HEK293T (cell line): Measurements from ENCODE around the gene MICAL1.

Experiments
- CTCF ChIA-PET: fragments of 350-600 bp; formaldehyde crosslinking; extraction: SDS; loops from one replicate; lab custom pipeline; 2021; ENCODE audit warnings: antibody characterized with exemption, inconsistent platforms; lab: Yijun Ruan, JAX
- POLR2A ChIA-PET: fragments of 350-600 bp; formaldehyde crosslinking; extraction: SDS; loops from one replicate; lab custom pipeline; 2020; ENCODE audit warnings: antibody characterized with exemption, inconsistent platforms; lab: Yijun Ruan, JAX
- DNase-seq: peaks from one replicate; pipeline ENCODE4 v3.0.0; 2012; ENCODE audit warnings: mixed read lengths; ENCODE audit errors: extremely low spot score
- ARNT ChIP-seq: fragments of 450-650 bp; IDR thresholded peaks from 2 replicates; pipeline ENCODE4 v1.6.1; 2017; ENCODE audit warnings: mild to moderate bottlenecking
- BHLHE40 ChIP-seq: fragments of 450-650 bp; IDR thresholded peaks from 2 replicates; pipeline ENCODE4 v1.6.1; 2016; ENCODE audit warnings: mild to moderate bottlenecking, moderate library complexity, borderline replicate concordance
- CTBP1 ChIP-seq: fragments of 450-650 bp; IDR thresholded peaks from 2 replicates; pipeline ENCODE4 v1.6.1; 2016; ENCODE audit warnings: borderline replicate concordance
- ELF4 ChIP-seq: fragments of 450-650 bp; IDR thresholded peaks from 2 replicates; pipeline ENCODE4 v1.6.1; 2017; ENCODE audit warnings: antibody characterized with exemption
- FOXA1 ChIP-seq: fragments of 450-650 bp; IDR thresholded peaks from 2 replicates; pipeline ENCODE4 v1.6.1; 2016; ENCODE audit warnings: mild to moderate bottlenecking
- FOXK2 ChIP-seq: fragments of 450-650 bp; IDR thresholded peaks from 2 replicates; pipeline ENCODE4 v1.6.1; 2016; ENCODE audit warnings: mild to moderate bottlenecking
- FOXM1 ChIP-seq: fragments of 450-650 bp; IDR thresholded peaks from 2 replicates; pipeline ENCODE4 v1.6.1; 2017; ENCODE audit warnings: mild to moderate bottlenecking, borderline replicate concordance
- HDGF ChIP-seq: fragments of 450-650 bp; IDR thresholded peaks from 2 replicates; pipeline ENCODE4 v1.6.1; 2017; ENCODE audit warnings: antibody characterized with exemption, borderline replicate concordance
- L3MBTL2 ChIP-seq: fragments of 450-650 bp; conservative IDR thresholded peaks from 2 replicates; pipeline ENCODE4 v1.6.1; 2016; ENCODE audit warnings: mild to moderate bottlenecking
- LEF1 ChIP-seq: fragments of 450-650 bp; IDR thresholded peaks from 2 replicates; pipeline ENCODE4 v1.6.1; 2017; ENCODE audit warnings: mild to moderate bottlenecking, borderline replicate concordance
- NFRKB ChIP-seq: fragments of 450-650 bp; IDR thresholded peaks from 2 replicates; pipeline ENCODE4 v1.6.1; 2016; ENCODE audit warnings: mild to moderate bottlenecking, moderate library complexity
- PKNOX1 ChIP-seq: fragments of 450-650 bp; IDR thresholded peaks from 2 replicates; pipeline ENCODE4 v1.6.1; 2016
- SP1 ChIP-seq: fragments of 450-650 bp; IDR thresholded peaks from 2 replicates; pipeline ENCODE4 v1.6.1; 2017
- SUZ12 ChIP-seq: fragments of 450-650 bp; IDR thresholded peaks from 2 replicates; pipeline ENCODE4 v1.6.1; 2016; ENCODE audit warnings: mild to moderate bottlenecking
- TARDBP ChIP-seq: fragments of 450-650 bp; IDR thresholded peaks from 2 replicates; pipeline ENCODE4 v1.6.1; 2016
- ZNF384 ChIP-seq: fragments of 450-650 bp; IDR thresholded peaks from 2 replicates; pipeline ENCODE4 v1.6.1; 2016

Gene MICAL1

GRCh38 chr6:109478841-109479624 is 23.5 kb upstream of the MICAL1 start:
- TF ChIP-seq FOXM1, result no peak
- no peak for TF ChIP-seq CTBP1
- TF ChIP-seq SUZ12, result no peak
- TF ChIP-seq ARNT, result no peak
- TF ChIP-seq TARDBP, result no peak
- TF ChIP-seq SP1, result no peak
- TF ChIP-seq FOXK2, result no peak
- TF ChIP-seq L3MBTL2, result no peak
- TF ChIP-seq NFRKB, result no peak
- no peak for TF ChIP-seq PKNOX1
- POLR2A ChIA-PET, result no interaction called here
- CTCF ChIA-PET, result interaction anchor here (0.7 kb wide), 1 partner anchor 19 kb away, joined by 4 read pairs; no protein-coding TSS in a partner anchor
- no peak for DNase-seq

- CTCF ChIA-PET, result interaction anchor here (0.7 kb wide), 1 partner anchor 18 kb away, joined by 4 read pairs; no protein-coding TSS in a partner anchor
- DNase-seq, result no peak
- TF ChIP-seq ELF4 (no peak), ARNT (no peak), TARDBP (no peak), HDGF (no peak), PKNOX1 (no peak), SUZ12 (no peak), SP1 (no peak), NFRKB (no peak), LEF1 (no peak), FOXM1 (no peak), FOXK2 (no peak)
- POLR2A ChIA-PET, result no interaction called here
These were observed 22.7 kb upstream of the MICAL1 start for GRCh38 chr6:109478222-109478805.

GRCh38 chr6:109477725-109478124 is 22.2 kb upstream of the MICAL1 start:
- CTCF ChIA-PET, result no interaction called here
- no peak for TF ChIP-seq FOXK2
- DNase-seq, result no peak
- POLR2A ChIA-PET, result no interaction called here

- ChIA-PET POLR2A (no interaction called here), CTCF (no interaction called here)
- TF ChIP-seq FOXM1 (no peak), NFRKB (no peak), BHLHE40 (no peak), TARDBP (no peak), SUZ12 (no peak), HDGF (no peak), LEF1 (no peak), PKNOX1 (no peak), L3MBTL2 (no peak), FOXK2 (no peak), ELF4 (no peak), CTBP1 (no peak), FOXA1 (no peak), ARNT (no peak), SP1 (no peak), ZNF384 (no peak)
- no peak for DNase-seq
These were observed 21.6 kb upstream of the MICAL1 start for GRCh38 chr6:109477184-109477583.

GRCh38 chr6:109475625-109476024 is 20.1 kb upstream of the MICAL1 start:
- CTCF ChIA-PET, result no interaction called here
- DNase-seq, result no peak
- TF ChIP-seq LEF1, result no peak
- TF ChIP-seq SUZ12, result no peak
- no peak for TF ChIP-seq L3MBTL2
- no peak for TF ChIP-seq TARDBP
- TF ChIP-seq FOXM1, result no peak
- TF ChIP-seq FOXA1, result no peak
- TF ChIP-seq CTBP1, result no peak
- TF ChIP-seq HDGF, result no peak
- TF ChIP-seq SP1, result no peak
- no peak for TF ChIP-seq ELF4
- TF ChIP-seq ZNF384, result no peak
- TF ChIP-seq PKNOX1, result no peak
- TF ChIP-seq NFRKB, result no peak
- no peak for TF ChIP-seq FOXK2
- POLR2A ChIA-PET, result no interaction called here

- DNase-seq, result no peak
- CTCF ChIA-PET, result interaction anchor here (0.7 kb wide), 1 partner anchor 287 kb away, joined by 5 read pairs; no protein-coding TSS in a partner anchor
- POLR2A ChIA-PET, result no interaction called here
- TF ChIP-seq SUZ12 (no peak), PKNOX1 (no peak), CTBP1 (no peak)
These were observed 19.4 kb upstream of the MICAL1 start for GRCh38 chr6:109474995-109475394.
